H1 (cell line): Measurements from ENCODE around the gene GAP43.

Experiments
- CTCF ChIP-seq, 3 experiments: IDR thresholded peaks; 1 replicate in 2 of 3; 2 replicates in 1 of 3; pipeline versions ENCODE4 v1.5.1 to v1.6.1; 2011; ENCODE audit warnings: low read length in 3 of 3, mild to moderate bottlenecking in 3 of 3, inconsistent platforms in 2 of 3, low read depth in 1 of 3, moderate library complexity in 1 of 3; ENCODE audit not compliant: insufficient read depth in 1 of 3; ENCODE audit errors: control extremely low read depth in 1 of 3
- RAD21 ChIP-seq, 2 experiments: IDR thresholded peaks in 1 of 2; conservative IDR thresholded peaks in 1 of 2; 2 replicates each; pipeline ENCODE4 v1.6.1; 2011; ENCODE audit warnings: low read depth in 2 of 2, low read length in 2 of 2, improper control_type of control experiment in 1 of 2, inconsistent platforms in 1 of 2, mild to moderate bottlenecking in 1 of 2, moderate library complexity in 1 of 2
- SP1 ChIP-seq: IDR thresholded peaks from 2 replicates; pipeline ENCODE4 v1.6.1; 2011; ENCODE audit warnings: low read depth, low read length

- no peak for TF ChIP-seq CTCF (IDR thresholded peaks at IDR 0.05; ENCODE audit: control extremely low read depth in 1 of 3, insufficient read depth in 1 of 3, low read depth in 1 of 3, low read length in 3 of 3)
- TF ChIP-seq SP1: no peak
- TF ChIP-seq RAD21 (IDR thresholded peaks at IDR 0.05 in 1 of 2, conservative IDR thresholded peaks at IDR 0.05 in 1 of 2; ENCODE audit: low read depth in 2 of 2, low read length in 2 of 2): no peak
These were observed 81.5 kb downstream of the GAP43 start for GRCh38 chr3:115704661-115705338.
